ENCODE data around the gene CAMKK1. TPM values are rescaled to one million over a fixed set of nuclear protein-coding genes. Genes with fewer than 3 reads are reported as not detected.

Gene CAMKK1
- total and polyA plus RNA-seq, 9 of the 15 experiments (the other 6 are each of a cell fraction or from before 2014, with no cell fraction given) = 0.34 to 7.5 (median 4.9) TPM

GRCh38 chr17:3889325-3890012, 3.4 kb downstream of the CAMKK1 start:
- no peaks in the 10 kb centered on the region for H3K9me3 ChIP-seq (replicated peaks; ENCODE audit: control insufficient read depth, insufficient read depth, low read depth, low read length)
- H3K9ac ChIP-seq (ENCODE audit: insufficient read depth in 1 of 2, low read depth in 2 of 2, low read length in 2 of 2) = peak overlapping the region; percentile 79 to 92; a peak in 3 of 4 replicates
- FAIRE-seq = no peak
- CTCF ChIA-PET (ENCODE audit: low intra/inter-chr PET ratio) = no interaction called here
- no peak for DNase-seq (ENCODE audit: extremely low read depth in 1 of 4, low spot score in 3 of 4)
- no TSS peak for BruUV-seq (replicated peaks)
- no peak overlapping the region for H2AFZ ChIP-seq (ENCODE audit: low read depth, low read length)
- H3K9me1 ChIP-seq (ENCODE audit: control insufficient read depth, insufficient read depth, low read length) = no peaks in the 10 kb centered on the region
- intact Hi-C loops (cut with micrococcal nuclease) (no loop called here), in situ Hi-C loops (cut with MboI) (no loop called here)
- no peak overlapping the region for H3K4me3 ChIP-seq
- H4K20me1 ChIP-seq (replicated peaks; ENCODE audit: control insufficient read depth, insufficient read depth, low read length) = no peaks in the 10 kb centered on the region
- POLR2A ChIA-PET = interaction anchor here (0.9 to 1.1 kb wide), 3 partner anchors 11 to 33 kb away, joined by 3 to 4 read pairs (median 3); no protein-coding TSS in a partner anchor
- H3K4me1 ChIP-seq (replicated peaks in 1 of 2; ENCODE audit: control insufficient read depth in 2 of 2, insufficient read depth in 2 of 2, low read length in 2 of 2) = peaks cover 33 to 74% of the 10 kb centered on the region in 2 experiments
- WGBS (ENCODE audit: insufficient coverage, low coverage, missing lambda C conversion rate) = 82% methylated on average over 8 of the region's 17 CpGs
- no peak for ATAC-seq
- H3K79me2 ChIP-seq (ENCODE audit: control insufficient read depth, insufficient read depth, low read length) = peaks cover 36% of the 10 kb centered on the region
- no peak overlapping the region; the same call in 1 of the 2 replicates for H3K4me2 ChIP-seq (ENCODE audit: insufficient read depth, low read length)
- peak overlapping the region; percentile 87; the same call in 2 of the 3 replicates for H3K27ac ChIP-seq (ENCODE audit: extremely low read depth, low read depth, low read length)
- H3K36me3 ChIP-seq (ENCODE audit: control insufficient read depth, insufficient read depth, low read length) = peaks cover 8% of the 10 kb centered on the region; the same call in 1 of the 3 replicates
- H3K27me3 ChIP-seq (ENCODE audit: control insufficient read depth in 2 of 2, insufficient read depth in 2 of 2, low read length in 2 of 2) = no peaks in the 10 kb centered on the region
- TF ChIP-seq HDAC3 (IDR thresholded peaks at IDR 0.05; ENCODE audit: borderline replicate concordance, partially characterized antibody) = no peak
- no peak for TF ChIP-seq SAFB (IDR thresholded peaks at IDR 0.05; ENCODE audit: borderline replicate concordance, low read depth, low read length)
- TF ChIP-seq ZKSCAN3 (CRISPR knock-in tag; IDR thresholded peaks at IDR 0.05) = no peak
- no peak for TF ChIP-seq RERE (CRISPR knock-in tag; IDR thresholded peaks at IDR 0.05; ENCODE audit: borderline replicate concordance)
- TF ChIP-seq OTX1 (CRISPR knock-in tag; IDR thresholded peaks at IDR 0.05) = no peak
- TF ChIP-seq LARP7 (IDR thresholded peaks at IDR 0.05) = no peak
- TF ChIP-seq ZNF79 (CRISPR knock-in tag; IDR thresholded peaks at IDR 0.05; ENCODE audit: low read depth) = no peak
- no peak for TF ChIP-seq CHD1 (IDR thresholded peaks at IDR 0.05; ENCODE audit: low read length)
- TF ChIP-seq ZNF592 (IDR thresholded peaks at IDR 0.05) = no peak
- no peak for TF ChIP-seq POLR2AphosphoS2 (IDR thresholded peaks at IDR 0.05; ENCODE audit: low read length)
- no peak for TF ChIP-seq CSDE1 (IDR thresholded peaks at IDR 0.05)
- no peak for TF ChIP-seq HDAC2 (IDR thresholded peaks at IDR 0.05)
- TF ChIP-seq NEUROD1 (IDR thresholded peaks at IDR 0.05; ENCODE audit: borderline replicate concordance, low read depth, low read length, partially characterized antibody) = no peak
- no peak for TF ChIP-seq PTRF (tag; IDR thresholded peaks at IDR 0.05)
